Measurements from ENCODE around the gene AMZ1.
"Not testable (repeated sequence)": the region's sequence is repeated elsewhere in the genome, so short reads cannot be mapped to it uniquely, and the experiment has no call there.

The AMZ1 gene

DNA sequence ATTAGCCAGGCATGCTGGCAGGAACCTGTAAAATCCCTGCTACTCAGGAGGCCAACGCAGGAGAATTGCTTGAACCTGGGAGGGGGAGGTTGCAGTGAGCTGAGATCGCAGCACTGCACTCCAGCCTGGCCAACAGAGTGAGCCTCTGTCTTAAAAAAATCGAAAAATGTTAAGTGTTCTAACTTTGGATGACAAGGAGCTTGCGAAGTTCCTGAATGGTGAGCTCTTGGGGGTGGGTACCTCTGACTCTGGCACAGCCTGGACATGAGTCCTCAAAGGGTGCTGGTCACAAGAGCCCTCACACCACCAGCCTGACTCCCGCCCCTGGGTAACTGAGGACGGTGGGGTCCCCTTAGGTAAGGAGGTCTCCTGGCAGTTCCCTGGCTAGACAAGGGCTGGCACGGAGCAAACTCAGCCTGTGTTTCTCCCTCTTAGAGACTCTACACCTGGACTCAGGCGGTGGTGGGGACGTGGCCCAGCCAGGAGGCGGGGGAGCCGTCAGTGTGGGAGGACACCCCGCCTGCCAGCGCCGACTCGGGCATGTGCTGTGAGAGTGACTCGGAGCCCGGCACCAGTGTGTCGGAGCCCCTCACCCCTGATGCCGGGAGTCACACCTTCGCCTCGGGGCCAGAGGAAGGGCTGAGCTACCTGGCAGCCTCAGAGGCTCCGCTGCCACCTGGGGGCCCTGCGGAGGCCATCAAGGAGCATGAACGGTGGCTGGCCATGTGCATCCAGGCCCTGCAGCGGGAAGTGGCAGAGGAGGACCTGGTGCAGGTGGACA, 24.1 kb downstream of the AMZ1 start:
- no peak for DNase-seq

DNA sequence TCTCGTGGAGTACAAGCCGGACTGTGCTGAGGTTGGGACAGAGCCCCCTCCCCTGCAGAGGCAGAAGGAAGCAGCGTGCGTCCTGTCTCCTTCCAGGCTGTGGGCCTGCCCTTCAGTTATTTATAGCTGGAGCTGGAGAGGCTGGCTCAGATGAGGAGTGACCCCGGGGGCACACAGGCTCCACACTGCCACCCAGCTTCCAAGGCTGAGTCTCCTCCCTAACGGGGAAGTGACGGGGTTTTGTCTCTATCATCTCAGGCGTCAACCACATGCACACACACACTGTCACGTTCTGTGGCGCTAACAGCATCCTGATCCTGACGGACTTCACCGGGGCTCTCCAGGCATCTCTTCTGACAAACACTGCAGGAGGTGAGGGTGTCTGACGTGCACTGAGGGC, 25.4 kb downstream of the AMZ1 start:
- peak; percentile 41 for DNase-seq

DNA sequence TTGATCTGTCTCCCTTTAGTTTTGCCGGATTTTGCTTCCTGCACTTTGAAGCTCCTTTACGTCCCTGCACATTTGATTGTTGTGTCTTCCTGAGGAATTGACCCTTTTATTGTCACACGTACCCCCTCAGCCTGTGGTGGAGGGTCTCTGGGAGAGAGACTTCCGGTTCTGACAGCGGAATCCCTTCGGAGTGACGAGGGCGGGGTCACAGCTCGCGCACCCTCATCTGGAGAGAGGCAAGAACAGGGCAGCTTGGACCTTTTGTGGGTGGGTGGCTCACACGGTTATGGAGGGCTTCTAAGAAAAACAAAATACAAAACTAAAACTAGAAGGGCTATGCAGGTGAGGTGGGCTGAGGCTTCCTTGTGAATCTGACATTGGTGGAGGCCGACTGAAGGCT, 26.0 kb downstream of the AMZ1 start:
- DNase-seq, result no peak

DNA sequence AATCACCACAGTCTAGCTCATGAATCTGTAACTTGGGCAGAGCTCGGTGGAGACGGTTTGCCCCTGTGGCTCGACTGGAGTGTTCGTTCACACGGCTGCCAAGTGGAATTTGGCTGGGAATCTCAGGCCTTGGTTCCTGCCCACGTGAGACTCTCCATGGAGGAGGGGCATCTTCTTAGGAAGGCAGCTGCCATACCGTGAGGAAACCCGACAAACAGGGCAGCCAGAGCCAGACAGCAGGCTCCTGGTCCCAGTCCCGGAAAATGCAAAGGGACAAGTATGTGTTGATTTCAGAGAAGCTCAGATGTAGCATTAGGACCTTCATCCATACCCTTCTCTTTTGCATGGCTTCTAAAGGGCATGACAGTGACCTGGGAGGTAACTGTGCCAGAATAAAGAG, 26.6 kb downstream of the AMZ1 start:
- no peak for DNase-seq

DNA sequence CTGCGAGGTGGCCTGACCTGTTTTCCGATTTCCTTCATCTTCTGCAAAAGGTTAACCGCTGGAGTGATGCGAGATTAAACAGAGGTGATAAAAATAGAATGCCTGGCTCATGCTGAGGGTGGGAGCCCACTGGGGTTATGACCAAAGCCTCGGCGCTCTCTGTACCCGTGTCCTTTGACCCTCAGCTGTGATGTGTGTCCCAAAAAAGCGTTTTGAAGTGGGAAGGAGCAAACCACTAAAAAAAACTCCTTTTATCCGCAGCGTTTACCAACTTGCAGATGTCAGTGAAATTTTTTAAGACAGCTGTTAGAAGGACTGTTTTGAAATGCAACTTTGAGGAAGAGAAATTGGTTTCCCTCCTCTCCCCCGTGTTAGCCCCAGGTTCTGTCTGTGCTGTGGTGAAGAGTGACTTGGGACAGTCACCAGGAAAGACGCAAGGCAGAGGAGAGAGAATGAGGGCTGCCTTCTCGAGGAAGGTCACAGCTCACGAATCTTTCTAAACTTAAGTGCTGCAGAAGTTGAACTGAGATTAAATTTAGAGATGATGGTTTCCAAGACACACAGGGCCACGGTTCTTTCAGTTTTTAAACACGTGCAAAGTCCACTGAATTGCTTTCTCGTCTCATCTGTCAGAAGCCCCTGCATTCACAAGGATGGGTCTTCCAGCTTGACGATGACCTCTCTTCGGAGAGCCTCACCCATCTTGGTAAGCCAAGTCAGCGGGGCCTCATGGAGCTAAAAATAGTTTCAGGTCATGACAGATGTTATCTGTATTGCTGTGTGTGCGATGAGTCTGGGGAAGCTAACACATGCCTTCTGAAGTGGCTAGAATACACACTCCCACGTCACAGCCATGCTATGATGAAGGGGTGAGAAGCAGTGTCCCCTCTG, 27.6 kb downstream of the AMZ1 start:
- DNase-seq, result no peak

DNA sequence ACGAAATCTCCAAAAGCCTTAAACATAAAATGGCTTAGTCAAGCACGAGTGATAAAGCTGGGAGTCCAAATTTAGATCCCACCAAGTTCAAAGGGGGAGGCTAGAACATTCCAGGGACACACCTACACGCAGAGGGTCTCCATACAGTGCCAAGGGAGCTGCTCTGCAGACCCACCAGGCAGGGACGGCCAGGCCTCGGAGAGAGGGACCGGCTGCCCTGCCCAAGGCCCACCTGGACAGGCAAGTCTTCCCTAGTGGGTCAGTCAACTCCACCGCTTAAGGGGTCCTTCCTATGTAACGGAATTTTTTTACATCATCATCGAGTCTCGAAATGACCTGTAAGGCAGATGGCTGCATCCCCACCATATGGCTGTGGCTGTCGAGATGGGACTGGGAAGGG, 28.5 kb downstream of the AMZ1 start:
- DNase-seq, result no peak

DNA sequence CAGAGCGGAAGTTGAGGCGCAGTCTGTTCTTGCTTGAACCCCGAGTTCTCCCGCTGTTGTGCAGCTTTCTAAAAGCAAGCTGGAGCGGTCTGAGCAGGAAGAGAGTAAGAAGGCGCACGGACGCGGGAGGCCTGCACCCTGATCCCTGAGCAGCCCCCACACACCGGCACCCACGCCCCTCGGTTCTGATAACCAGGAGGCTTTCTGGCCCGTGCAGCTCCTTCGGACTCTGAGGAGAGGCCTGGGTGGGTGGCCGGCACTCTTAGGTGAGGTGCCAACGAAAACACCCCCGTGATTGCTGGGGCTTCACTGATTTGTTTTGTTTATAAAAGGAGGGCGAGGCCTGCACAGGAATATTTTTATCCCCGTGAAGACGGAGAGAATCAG, 28.9 kb downstream of the AMZ1 start:
- DNase-seq, result no peak

DNA sequence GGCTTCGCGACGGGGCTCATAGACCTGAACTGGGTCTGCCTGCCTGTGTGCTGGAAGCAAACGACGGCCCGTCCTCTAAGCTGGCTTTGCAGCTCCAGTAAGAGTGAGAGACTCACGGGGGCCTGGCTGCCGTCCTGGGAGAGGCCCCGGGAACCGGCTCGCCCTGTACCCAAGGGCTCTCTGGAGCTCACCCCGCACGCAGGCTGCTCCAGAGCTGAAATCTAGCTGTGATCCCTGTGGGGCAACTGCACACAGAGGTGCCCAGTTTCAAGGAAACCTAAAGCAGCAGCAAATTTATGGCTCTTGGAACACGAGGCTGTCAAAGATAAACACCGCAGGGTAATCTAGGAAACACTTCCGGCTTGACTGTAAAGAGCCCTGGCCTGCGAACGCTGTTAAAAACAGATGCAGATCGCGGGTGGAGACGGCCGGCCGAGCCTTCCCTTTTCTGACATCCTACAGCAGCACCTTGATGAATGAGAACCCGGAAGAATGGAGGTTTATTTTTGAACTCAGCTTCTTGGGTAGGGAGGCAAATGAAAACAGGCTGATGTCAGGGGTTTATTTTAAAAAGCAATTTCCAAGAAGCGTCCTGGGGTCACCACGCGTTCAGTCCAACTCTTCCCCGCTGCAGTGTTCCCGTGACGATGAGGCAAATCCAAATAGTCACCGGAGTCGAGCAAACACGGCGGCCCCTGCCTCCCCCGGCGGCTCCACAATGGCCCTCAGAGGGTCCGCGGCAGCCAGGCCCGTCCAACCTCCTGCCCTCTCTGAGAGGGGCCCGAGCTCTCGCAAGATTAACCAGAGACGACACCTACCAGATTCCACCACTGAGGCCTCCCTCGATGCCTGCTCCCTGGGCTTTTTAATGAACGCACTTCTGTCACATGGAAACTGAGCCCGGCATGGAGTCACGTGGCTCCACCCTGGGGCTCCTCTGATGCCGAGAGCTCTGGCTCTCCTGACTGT, 29.6 kb downstream of the AMZ1 start:
- peak; percentile 69 for DNase-seq

DNA sequence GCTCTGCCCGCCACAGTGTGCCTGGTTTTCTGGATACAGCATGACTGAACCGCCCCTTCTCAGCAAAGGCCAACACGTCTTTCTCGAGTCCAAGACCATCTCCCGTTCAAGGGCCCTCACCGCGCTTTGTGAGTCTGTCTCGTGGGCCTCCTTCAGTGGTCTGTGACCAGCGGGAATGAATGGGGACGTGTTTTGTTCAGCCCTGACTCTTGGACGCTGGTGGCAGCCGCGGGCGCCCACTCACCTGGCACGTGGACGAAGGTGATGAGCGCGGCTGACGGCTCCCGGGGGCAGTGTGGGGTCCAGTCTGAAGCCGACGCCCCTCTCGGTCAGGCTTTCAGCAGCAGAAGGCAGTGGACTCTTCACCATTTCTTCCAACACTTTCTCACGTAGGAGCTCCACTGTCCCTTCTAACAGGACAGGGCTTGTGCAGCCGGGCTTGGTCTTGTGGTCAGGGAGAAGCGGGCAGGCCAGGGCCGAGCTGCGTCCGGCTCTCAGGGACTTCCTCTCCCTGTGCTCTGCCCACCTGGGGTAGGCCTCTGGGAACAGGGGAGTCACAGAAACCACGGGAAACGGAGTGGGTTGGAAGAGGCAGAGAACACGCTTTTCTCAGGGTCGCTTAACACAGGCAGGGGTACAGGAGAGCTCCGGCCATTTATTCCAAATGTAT, 30.4 kb downstream of the AMZ1 start:
- no peak for DNase-seq

DNA sequence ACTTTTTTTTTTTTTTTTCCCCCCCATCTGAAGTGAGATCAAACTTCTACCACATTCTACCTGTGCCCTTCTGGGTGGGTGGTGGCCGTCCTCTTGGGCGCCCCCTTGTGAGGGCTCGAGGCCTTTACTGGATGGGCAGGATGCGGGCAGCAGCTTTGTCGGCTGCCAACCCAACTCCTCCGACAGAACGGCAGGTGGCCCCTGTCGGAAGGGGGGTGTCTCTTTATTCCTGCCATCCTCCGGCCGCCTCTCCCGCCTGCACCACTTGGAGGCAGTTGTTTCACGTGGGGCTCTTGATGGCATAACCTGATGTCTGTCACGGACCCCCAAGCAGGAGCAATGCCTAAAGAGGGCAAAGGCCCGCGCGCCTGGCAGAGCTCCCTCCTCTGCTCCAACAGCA, 31.0 kb downstream of the AMZ1 start:
- DNase-seq, result peak; percentile 44

DNA sequence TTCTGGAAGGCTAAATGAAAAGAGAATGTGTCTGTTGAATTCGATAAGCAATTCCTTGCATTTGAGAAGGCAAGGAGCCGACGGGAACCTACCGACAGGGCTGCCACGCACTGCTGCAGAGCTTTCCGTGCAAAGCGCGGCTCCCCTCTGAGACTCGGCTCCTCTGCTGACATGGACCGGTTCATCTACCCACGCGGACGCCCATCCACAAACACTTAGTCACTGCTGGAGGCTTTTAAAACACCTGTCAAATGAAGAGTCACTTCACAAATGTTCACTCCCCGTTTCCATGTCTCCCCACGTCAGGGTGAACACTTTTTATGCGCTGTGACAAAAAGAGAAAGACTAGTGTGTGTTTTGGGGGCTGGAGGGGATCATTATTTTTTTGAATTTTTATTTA, 32.0 kb downstream of the AMZ1 start:
- DNase-seq, result no peak

DNA sequence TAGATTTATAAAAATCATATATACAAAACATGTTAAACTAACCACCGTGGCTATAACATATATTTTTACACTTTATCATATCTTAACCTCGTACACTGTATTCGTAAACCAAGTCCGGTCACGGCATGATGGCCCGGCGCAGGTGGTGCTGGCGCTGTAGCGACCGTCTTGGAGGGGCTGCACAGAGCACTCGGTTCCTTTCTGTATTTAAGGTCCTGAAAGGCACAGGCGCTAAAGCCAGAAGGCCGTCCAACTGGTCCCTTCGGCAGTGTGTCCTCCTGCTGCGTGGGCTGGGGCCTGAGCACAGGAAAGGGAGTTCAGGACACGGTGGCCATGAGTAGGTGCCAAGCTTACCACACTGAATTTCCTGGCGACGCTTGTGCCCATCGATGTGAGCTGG, 33.8 kb downstream of the AMZ1 start:
- DNase-seq, result no peak

DNA sequence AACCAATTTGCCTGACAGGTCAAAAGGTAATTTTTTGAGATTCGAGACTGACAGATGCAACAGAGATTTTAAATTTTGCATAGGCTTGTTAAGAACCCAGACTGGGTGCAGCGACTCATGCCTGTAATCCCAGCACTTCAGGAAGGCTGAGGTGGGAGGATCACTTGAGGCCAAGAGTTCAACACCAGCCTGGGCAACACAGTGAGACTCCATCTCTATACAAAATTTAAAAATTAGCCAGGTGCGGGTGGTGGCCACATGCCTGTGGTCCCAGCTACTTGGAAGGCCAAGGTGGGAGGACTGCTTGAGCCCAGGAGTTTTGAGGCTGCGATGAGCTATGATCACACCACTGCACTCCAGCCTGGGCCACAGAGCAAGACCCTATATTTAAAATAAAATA, 34.6 kb downstream of the AMZ1 start:
- DNase-seq, result no peak

DNA sequence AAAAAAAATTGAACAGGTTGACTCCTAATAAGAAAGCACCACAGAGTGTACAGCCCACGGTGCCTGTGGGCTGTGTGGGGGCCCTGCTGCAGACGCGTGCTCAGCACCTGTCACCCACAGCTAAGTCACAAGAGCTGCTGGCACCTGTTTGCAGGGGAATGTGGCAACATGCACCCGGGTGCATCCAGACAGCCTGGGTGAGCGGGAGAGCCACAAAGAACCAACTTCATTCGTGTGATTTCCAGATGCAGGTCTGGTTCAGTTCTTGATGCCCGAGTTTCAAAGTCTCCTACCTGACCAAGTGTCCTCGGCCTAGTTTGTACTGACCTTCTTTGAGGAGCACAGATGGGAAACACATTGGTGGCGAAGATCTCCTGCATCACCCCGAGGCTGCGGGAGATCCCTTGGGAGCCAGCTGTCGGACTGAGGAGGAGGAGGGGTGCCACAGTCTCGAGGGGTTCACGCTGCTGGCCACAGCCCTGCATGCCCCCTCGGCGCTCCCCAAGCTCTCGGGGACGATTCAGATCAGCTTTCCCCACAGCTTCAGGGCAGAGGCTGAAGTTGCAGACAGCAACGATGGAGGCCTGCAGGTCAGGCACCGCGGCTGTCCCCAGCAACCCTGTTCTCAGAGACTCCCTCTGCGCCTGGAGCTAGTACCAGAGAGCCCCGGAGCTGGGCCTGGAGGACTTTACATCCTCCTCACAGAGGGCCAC, 35.3 kb downstream of the AMZ1 start:
- DNase-seq, result no peak

DNA sequence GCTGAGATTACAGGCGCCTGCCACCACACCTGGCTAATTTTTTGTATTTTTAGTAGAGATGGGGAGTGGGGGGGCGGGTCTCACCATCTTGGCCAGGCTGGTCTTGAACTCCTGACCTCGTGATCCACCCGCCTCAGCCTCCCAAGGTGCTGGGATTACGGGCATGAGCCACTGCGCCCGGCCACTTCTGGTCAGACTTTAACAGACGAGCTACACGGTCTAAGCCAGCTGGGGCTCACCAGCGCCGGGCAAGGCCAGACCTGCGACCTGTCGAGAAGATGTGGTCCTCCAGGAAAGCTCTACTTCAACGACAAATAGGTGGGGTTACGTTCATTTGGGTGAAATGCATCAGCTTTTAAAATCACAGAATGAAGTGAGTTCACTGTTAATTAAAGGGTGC, 36.0 kb downstream of the AMZ1 start:
- DNase-seq, result not testable (repeated sequence)

DNA sequence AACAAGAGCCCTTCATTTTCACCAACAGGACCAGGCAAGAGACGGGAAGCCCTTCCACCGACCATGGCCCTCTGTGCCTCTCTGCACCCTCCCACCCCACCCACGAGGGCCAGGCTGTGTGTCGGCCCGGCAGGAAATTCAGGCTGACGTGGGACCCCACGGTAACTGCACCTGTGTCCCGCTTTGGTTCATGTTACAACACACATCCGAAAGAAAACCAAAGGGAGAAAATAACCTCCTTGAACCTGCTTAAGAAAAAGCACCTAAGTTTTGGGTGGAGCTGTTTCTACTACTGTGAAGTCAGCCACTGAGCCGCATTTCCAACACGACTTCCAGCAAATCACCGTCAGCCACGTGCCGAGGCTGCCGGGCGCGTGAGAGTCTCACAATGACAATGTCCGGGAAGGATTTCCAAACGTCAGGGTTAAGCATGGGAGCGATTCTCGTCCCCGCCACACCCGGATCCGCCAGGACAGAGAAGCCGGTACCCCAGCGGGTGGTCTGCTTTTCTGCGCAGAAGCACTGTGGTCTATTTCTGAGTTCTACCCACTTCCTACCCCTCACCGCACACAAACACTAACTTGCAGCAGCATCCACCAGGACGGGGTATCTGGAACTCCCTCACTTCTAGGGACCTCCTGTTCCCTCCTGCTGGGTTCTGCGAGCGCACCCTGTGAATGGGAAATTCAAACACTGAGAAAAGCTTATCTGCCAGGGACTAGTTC, 36.6 kb downstream of the AMZ1 start:
- DNase-seq, result no peak

DNA sequence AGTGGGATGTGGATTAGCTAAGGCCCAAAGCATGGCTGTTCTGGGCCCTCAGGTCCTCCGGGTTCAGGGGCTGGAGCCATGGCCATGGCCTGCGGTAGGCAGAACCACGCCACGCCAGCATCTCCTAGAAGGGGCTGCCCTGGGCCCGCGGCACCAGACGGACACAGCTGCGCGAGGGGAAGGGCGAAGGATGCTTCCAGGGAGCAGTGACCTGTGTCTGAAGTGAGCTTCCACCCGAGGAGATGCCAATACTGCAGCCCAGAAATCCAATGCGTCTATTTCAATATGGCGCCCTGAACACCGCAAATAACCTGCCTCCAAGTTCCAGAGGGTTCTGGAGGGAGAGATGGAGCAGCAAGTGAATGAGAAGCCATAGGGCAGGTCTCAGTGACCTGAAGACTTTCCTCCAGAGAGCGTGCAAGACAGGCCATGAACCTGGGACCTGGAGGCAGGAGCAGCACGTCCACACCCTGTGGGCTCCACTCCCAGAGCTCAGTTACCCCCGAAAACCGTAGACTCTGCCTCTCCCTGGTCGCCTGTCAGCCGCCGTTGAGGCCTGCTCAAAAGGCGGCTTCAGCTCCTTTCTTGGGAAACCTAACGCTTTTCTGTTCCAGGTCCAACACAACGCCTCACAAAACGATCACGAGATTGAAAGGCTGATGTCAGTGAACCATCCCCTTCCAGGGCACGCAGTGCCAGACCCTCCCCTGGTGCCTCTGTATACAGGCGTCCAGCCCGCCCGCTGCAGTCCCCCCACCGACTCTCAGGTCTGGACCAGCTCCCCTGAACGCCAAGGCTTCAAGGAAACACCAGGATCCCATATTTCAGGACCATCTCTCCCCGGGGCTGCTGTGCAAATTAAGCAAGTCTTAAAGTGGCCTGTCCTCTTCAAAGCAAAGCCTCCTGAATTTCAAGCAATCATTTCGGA, 37.4 kb downstream of the AMZ1 start:
- no peak for DNase-seq

DNA sequence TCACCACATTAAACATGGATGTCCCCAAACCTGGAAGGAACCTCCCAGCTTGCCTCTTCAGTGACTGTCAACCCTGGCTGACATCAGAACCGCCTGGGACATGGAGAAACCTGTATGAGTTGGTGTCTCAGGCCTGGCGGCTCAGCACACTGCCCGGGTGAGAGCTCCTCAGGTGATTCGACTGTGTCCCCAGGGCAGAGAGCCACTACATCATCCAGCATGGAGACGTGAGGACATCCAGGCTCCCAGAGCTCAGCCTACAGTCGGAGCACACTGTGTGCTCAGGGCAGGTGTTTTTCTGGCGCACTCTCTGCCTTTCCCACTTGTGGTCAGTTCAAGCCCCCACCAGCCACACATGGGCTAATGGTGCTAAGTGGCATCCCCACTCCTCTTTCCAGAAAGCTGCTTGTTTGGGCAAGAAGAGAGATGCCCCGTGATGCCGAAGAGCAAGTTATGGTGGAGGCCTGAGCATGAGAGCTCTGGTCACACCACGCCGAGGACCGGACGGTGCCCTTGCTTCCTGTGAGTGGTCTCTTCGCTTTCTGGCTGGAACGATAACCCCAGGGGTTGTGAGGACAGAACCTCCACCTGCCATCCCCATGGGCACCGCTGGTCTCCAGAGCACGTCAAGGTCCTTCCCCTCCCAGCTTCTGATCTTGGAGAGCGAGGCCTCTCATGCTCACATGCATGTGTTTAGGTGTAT, 38.5 kb downstream of the AMZ1 start:
- DNase-seq, result no peak

DNA sequence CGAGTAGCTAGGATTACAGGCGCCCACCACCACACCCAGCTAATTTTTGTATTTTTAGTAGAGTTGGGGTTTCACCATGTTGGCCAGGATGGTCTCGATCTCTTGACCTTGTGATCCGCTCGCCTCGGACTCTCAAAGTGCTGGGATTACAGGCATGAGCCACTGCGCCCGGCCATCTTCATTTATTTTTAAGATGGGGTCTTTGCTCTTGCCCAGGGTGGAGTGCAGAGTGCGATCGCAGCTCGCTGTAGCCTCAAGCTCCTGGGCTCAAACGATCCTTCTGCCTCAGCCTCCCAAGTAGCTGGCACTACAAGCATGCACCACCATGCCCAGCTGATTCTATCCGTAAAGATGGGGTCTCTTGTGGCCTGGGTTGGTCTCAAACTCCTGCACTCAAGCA, 39.2 kb downstream of the AMZ1 start:
- DNase-seq, result not testable (repeated sequence)
